ENCODE measurements around the gene MAST1. TPM values are rescaled to one million over a fixed set of nuclear protein-coding genes. Genes with fewer than 3 reads are reported as not detected.
"Not testable (repeated sequence)": the region's sequence is repeated elsewhere in the genome, so short reads cannot be mapped to it uniquely, and the experiment has no call there.

Gene MAST1
- total RNA-seq, 2 donors from 2014 or later, result 0.42 to 1.4 TPM

- Histone ChIP-seq H3K27me3 (no peaks in the 10 kb centered on the region), H3K27ac (peak overlapping the region; percentile 30), H3K4me3 (no peak overlapping the region), H3K9me3 (no peaks in the 10 kb centered on the region), H3K36me3 (no peaks in the 10 kb centered on the region), H3K4me1 (no peaks in the 10 kb centered on the region), H3K9ac (ENCODE audit: low read depth in 2 of 2, low read length in 2 of 2) (peak overlapping the region in 1 of 2 donors; percentile 43)
- intact Hi-C loops (cut with DNase I), result no loop called here
- no peak for TF ChIP-seq CTCF (IDR thresholded peaks at IDR 0.05)
- DNase-seq, result no peak
Measured at GRCh38 chr19:12912571-12912970, 74.3 kb downstream of the MAST1 start.

- no peak for TF ChIP-seq CTCF (IDR thresholded peaks at IDR 0.05)
- H3K27ac ChIP-seq, result peak overlapping the region; percentile 30
- intact Hi-C loops (cut with DNase I), result no loop called here
- no peaks in the 10 kb centered on the region for H3K4me1 ChIP-seq
- peak; percentile 40 for DNase-seq
- no peaks in the 10 kb centered on the region for H3K36me3 ChIP-seq
- no peaks in the 10 kb centered on the region for H3K9me3 ChIP-seq
- no peak overlapping the region for H3K4me3 ChIP-seq
- H3K9ac ChIP-seq (ENCODE audit: low read depth in 2 of 2, low read length in 2 of 2), result peak overlapping the region; percentile 14 to 43
- no peaks in the 10 kb centered on the region for H3K27me3 ChIP-seq
Measured at GRCh38 chr19:12913011-12913561, 74.8 kb downstream of the MAST1 start.

GRCh38 chr19:12913851-12914690 is 75.8 kb downstream of the MAST1 start:
- H3K4me1 ChIP-seq, result no peaks in the 10 kb centered on the region
- peak overlapping the region in 1 of 2 donors; percentile 14 for H3K9ac ChIP-seq (ENCODE audit: low read depth in 2 of 2, low read length in 2 of 2)
- no peak for DNase-seq
- no peak overlapping the region for H3K27ac ChIP-seq
- H3K9me3 ChIP-seq, result no peaks in the 10 kb centered on the region
- no peak overlapping the region for H3K4me3 ChIP-seq
- no peaks in the 10 kb centered on the region for H3K36me3 ChIP-seq
- intact Hi-C loops (cut with DNase I), result no loop called here
- no peak for TF ChIP-seq CTCF (IDR thresholded peaks at IDR 0.05)
- no peaks in the 10 kb centered on the region for H3K27me3 ChIP-seq

- intact Hi-C loops (cut with DNase I), result not testable (repeated sequence)
Measured at GRCh38 chr19:12915860-12916259, 77.5 kb downstream of the MAST1 start.

GRCh38 chr19:12918253-12918652 is 79.9 kb downstream of the MAST1 start:
- Histone ChIP-seq H3K9me3 (no peaks in the 10 kb centered on the region), H3K4me3 (no peak overlapping the region), H3K36me3 (peaks cover 6% of the 10 kb centered on the region), H3K4me1 (no peaks in the 10 kb centered on the region), H3K27ac (no peak overlapping the region), H3K27me3 (no peaks in the 10 kb centered on the region), H3K9ac (ENCODE audit: low read depth in 2 of 2, low read length in 2 of 2) (no peak overlapping the region)
- intact Hi-C loops (cut with DNase I), result loop anchor here (2.0 kb wide), 1 partner anchor 27 kb away; the partner anchor contains the start of gene RAD23A
- no peak for TF ChIP-seq CTCF (IDR thresholded peaks at IDR 0.05)
- DNase-seq, result no peak

More at GRCh38 chr19:12915860-12916259, 77.5 kb downstream of the MAST1 start:
- H3K36me3 ChIP-seq; H3K27ac ChIP-seq; H3K9ac ChIP-seq (ENCODE audit: low read depth in 2 of 2, low read length in 2 of 2); H3K27me3 ChIP-seq; H3K9me3 ChIP-seq; DNase-seq; H3K4me1 ChIP-seq; H3K4me3 ChIP-seq: not testable (repeated sequence)

- Histone ChIP-seq H3K36me3 (peaks cover 11% of the 10 kb centered on the region), H3K27ac (no peak overlapping the region), H3K27me3 (no peaks in the 10 kb centered on the region), H3K9ac (ENCODE audit: low read depth in 2 of 2, low read length in 2 of 2) (no peak overlapping the region), H3K9me3 (no peaks in the 10 kb centered on the region), H3K4me3 (no peak overlapping the region), H3K4me1 (no peaks in the 10 kb centered on the region)
- peak; percentile 25 for DNase-seq
- intact Hi-C loops (cut with DNase I), result no loop called here
- TF ChIP-seq CTCF (IDR thresholded peaks at IDR 0.05), result no peak
Measured at GRCh38 chr19:12921047-12921446, 82.7 kb downstream of the MAST1 start.
